HG03575 (cell line): ENCODE data around the gene CACNA1C.
"Not testable (repeated sequence)": the region's sequence is repeated elsewhere in the genome, so short reads cannot be mapped to it uniquely, and the experiment has no call there.

Source experiments
- ATAC-seq: cut with Tn5 transposase; IDR thresholded peaks from one replicate; pipeline ENCODE4 v1.9.1; 2021; ENCODE audit not compliant: unreplicated experiment, insufficient number of reproducible peaks, low FRiP score; ENCODE audit errors: extremely low read depth

Gene CACNA1C

DNA sequence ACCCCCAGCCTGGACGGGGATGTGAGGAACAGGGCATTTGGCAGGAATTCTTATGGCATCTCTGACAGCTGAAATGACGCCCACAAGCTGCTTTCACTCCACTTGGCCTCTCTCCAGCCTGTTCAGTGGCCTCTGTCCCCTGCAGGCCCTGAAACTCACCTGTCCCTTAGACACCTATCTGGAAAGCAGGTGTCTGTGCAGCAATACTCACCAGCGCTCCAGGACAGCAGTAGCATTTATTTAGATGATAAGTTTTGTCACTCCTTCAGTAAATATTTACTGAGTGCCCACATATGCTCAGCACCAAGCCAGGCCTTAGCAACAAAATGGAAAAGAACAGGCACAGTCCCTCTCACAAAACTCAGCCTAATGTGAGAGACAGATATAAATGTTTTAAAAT, 430.9 kb downstream of the CACNA1C start:
- no peak for ATAC-seq

DNA sequence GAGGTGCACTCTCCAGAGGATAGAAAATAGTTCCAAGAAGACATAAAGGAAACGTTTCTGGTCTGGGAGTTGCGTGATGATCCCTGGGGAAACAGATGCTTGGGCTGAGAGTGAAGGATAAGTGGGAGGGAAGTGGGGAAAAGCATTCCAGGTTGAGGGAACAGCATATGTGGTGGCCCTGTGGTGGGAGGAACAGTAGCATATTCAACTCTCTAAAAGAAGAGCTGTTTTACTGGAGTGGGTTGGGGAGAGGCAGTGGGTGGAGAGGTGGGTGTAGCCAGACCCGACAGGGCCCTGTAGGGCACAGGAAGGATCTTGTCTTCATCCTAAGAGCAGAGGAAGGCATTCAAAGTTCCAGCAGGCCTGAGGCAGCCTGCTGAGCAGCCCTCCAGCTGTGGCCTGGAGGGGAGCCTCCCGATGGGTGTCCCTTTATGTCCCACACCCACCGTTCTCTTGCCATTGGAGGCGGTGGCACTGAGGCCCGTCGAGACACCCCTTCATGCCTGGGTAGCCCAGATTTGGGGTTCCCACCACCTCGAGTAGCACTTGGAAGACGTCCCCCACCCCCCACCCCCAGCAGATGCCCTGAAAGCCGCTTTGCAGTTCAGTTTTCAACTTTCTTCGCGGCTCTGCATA, 431.5 kb downstream of the CACNA1C start:
- no peak for ATAC-seq

DNA sequence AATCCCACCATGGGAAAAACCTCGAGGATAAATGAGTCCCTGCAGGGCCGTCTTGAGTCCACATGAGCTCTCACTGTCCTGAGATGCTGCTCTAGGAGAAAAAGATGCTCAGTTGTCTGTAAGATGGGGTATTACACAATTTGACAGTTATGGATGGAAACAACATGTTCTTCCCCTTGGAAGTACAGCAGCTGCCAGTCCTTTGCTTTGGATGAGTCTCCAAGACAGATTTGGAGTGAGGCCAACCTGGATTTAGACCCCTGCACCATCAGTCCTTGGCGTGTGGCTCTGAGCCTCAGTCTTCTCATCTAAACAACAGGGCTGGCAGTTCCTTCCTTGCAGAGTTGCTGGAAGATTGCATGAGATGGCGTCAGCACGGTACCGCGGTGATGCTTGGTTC, 432.9 kb downstream of the CACNA1C start:
- ATAC-seq, result no peak

DNA sequence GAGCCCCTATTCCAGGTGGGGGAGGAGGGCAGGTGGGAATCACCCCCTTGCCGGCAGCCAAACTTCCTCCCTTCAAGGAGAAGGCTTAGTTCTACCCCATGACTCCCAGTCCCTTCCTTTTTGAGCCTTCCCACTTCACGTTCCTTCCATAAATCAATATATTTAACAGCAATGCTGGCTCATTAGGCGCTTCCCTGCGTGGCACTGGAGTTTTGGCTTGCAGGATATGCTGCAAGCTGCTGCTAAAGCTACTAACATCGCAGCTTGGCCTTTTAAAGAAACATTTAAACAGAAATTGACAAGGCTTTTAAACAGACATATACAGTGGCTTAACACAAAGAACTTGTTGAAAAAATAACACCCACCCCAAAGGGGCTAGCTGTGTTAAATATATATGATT, 434.0 kb downstream of the CACNA1C start:
- ATAC-seq, result no peak

DNA sequence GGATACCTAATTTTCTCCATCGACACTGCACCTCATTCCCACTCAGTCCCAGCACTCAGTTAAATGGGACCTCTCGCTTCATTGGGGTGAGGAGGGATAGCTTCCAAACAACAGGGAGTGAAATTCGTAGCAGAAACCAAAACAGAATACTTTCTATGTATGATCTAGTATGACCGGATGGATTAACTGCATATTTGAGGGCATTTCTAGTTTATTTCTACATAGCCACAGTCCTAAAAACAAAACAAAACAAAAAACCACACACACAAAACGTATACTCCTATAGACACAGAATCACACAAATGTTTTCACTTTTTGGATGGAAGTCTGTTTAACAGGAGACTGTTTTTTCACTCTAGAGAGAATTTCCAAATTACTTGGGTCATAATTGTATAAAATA, 434.5 kb downstream of the CACNA1C start:
- no peak for ATAC-seq

DNA sequence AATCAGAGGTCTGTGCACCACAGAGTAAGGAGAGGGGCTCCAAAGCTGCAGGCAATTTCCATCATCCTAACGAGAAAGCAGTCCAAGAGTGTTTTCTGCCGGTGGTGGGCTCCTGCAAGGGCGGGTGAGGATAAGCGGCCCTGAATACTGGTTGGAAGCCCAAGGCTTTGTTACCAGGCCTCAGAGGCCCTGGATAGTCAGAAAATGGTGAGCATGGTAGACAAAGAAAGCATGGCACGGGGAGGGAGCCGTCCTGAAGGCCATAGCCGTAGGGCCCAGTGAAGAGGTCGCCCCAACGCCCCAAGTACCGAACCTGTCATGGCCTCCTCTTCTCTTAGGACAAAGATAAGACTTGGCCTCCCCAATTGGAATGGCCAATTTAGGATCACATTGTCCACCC, 435.3 kb downstream of the CACNA1C start:
- ATAC-seq, result no peak

DNA sequence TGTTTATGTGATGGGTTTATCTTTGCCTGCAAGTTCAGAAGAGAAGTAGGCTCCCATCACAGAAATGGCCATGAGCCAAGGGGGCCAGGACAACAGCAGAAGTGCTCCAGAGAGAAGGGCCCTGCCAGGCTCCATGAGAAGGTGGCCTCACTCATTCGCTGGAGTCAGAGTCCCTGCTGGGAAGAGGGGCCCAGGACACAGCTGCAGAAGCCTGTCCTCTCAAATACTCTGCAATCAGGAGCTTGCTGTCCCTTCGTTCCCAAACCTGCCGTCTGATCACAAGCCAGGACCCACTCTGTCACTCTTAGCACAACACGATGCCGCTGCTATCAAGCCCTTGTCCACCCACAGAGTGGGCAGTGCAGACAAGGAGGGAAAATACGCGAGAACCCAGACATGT, 435.8 kb downstream of the CACNA1C start:
- no peak for ATAC-seq

DNA sequence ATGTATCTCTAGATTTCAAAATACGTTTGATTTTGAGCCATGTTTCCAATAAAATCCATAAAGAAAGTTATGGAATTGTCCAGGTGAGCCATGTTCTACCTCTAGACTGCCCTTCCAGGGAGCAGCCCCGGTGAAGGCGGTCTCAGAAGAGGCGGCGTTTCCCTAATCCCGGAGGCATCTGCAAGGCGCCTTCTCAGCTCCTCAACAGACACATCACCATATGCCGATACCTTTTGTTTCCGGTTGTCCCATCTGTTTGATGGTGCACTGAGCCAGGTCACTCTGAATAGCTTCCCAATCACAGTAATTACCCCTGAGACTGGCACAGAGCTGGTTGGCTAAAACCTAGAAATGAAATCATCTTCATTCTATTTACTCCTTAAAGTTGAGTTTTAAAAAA, 436.5 kb downstream of the CACNA1C start:
- ATAC-seq, result no peak

DNA sequence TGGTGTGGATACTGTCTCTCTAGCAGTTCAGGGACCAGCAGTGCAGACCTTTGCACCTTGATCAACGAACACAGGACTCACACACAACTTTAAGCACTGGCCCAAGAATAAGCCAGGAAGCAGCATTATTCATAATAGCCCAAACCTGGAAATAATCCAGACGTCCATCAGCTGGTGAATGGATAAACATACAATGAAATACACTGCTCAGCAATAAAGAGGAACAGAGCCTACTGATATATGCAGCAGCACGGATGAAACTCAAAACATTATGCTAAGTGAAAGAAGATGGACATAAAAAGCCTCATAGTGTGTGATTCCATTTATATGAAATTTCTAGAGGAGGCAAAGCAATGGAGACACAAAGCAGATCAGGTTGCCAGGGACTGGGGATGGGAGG, 438.0 kb downstream of the CACNA1C start:
- ATAC-seq, result no peak

DNA sequence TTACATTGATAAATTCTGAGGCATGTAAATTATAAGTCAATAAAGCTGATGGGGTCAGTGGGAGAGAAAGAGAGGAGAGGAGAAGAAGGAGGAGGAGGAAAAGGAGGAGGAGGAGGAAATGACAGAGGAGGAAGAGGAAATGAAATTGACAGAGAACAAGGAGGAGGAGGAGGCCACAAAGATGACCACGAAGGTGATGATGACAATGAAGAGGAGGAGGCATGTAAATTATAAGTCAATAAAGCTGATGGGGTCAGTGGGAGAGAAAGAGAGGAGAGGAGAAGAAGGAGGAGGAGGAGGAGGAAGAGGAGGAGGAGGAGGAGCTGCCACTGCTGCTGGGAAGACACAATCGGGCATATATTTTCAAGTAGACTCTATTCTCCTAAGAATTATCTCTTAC, 438.6 kb downstream of the CACNA1C start:
- not testable (repeated sequence) for ATAC-seq

DNA sequence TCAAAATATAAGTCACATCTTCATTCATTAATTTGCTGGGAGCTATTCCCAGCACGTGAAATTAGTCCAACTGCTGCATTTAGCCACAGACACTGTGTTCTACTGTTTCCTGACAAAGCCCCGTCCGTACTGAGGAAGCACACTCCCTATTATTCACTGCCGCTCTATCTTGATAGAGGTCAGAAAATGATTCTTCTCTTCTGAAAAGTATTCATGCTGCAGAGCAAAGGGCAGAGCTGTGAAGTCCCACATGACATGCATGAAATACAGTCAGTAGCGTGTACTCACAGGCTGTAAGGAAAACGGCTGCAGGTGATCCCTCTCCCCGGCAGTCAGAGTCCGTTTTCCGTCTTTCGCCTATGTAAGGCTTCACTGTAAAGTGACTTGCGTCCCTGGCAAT, 439.4 kb downstream of the CACNA1C start:
- ATAC-seq, result no peak

DNA sequence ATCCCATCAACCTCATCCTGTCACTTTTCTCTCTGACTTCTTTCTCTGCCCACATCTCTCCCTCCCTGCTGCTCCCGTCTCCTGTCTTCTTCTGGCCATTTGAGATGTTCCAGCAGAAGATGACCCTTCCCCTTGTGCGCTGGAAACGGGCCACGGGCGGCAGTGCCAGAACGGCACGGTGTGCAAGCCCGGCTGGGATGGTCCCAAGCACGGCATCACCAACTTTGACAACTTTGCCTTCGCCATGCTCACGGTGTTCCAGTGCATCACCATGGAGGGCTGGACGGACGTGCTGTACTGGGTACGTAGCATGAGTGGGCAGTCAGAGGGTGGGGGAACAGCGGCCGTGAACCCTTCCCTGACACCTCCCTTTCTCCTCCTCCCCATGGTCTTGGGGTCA, 440.3 kb downstream of the CACNA1C start:
- ATAC-seq, result no peak

DNA sequence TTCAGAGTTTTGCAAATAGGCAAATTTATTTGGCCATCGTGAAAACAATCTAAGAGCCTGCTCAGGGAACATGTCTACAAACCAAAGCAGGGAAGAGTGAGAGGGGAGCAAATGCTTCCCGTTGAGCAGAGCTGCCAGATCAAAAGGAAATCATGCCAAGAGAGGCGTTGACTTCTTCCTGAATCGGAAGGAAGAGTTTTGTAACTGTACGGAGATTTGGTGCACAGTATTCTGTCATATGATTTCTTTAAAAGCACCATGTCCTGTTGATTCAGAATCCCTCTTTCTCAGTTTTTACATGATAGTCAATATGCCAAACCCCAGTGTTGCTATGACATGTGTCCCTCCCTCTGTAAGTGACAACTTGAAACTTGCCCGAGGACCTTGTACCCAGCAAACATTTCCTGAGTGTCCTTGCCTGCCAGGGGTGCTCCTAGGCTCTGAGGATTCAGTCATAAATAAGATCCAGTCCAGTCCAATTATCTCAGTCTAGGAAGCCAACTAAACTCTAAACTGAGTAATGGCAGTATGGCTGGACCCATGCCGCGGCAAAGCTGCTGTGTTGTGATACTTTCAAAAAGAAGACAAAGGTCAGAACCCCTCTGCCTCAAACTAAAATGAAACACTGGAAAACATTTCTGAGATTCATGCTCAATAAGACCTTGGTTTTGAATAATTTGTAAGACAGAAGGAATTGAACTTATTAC, 441.9 kb downstream of the CACNA1C start:
- no peak for ATAC-seq

DNA sequence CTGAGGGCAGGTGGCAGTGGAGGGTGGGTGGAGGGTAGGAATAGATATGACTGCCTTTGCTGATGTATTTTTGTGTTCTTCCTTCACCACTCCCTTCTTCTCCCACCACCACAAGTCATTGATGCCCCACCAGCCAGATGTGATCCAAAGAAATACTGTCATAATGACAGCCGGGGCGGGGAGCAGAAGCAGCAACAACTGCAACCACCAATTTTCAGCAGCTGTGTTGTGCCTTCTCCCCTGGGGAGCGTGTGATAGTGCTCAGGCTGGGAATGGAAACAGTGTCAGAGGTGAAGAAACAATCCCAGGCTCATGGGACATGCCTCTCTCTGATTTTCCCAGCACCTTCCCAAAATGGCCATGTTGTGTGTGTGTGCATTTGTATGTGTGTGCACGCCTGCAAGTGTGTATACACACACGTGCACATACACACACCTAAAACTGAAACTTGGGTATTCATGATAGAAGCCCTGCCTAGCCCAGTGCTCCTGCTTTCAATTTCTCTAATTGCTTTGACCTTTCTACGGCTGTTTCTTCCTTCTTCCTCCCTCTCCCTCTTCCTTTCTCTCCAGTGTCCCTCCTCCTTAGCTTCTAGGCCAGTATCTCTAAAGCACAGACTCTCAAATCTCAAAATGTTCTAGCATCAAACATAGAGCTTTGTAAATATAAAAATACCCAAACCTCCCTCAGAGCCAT, 442.8 kb downstream of the CACNA1C start:
- no peak for ATAC-seq

DNA sequence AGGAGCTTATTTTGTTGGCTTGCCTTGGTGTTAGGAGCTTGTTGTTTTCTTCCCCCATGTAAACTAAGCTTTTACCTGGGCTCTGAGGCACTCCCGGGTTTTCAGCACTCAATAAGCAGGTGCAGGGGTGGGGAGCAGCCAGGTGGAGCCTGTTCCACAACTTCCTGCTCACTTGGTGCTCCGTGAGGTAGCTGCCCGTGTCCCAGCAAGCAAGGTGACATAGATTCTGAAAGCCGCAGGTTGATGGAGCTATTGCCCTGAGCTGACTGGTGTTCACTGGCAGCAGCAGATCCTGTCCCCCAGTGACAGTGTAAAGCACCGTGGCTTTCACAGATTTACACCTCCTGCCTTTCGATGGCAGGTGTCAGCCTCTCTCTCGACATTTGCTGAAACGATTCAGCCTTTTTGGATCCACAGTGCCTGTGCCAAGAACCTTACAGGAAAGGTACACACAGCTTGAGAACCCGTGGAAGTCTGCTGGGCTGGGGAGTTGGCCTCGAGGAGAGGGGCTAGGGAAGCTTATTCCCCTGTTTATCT, 446.2 kb downstream of the CACNA1C start:
- ATAC-seq, result no peak

DNA sequence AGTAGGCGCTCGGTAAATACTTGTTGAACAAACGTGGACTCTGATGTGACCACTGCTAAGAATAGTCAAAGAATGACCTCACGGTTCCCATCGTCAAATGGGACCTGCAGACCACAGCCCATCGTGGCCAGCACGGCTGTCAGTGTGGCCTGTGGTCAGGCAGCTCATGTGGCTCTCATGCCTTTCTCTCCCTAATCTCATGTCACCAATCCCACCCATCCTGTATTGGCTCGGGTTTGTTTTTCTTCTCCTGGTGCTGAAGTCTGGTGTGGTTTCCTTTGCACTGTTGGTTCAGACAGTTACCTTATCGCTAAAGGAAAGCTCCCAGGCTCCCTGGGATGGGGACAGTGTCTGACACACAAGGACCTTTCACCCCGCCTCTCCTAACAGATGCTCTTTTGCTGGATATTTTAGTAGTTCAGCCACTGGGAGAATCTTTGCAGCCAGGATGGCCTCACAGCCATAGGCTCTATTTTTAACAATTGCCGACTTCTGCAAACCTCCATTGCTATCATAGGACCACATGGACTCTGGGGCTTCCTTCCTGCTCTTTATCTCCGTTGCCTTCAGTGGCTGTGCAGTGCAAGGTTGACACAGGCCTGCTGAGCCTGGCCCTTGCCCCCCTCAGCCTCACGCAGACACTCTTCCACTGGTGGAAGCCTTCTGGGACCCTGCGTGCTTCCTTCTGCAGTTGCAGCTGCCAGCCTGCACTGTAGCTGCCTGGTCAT, 448.8 kb downstream of the CACNA1C start:
- no peak for ATAC-seq

DNA sequence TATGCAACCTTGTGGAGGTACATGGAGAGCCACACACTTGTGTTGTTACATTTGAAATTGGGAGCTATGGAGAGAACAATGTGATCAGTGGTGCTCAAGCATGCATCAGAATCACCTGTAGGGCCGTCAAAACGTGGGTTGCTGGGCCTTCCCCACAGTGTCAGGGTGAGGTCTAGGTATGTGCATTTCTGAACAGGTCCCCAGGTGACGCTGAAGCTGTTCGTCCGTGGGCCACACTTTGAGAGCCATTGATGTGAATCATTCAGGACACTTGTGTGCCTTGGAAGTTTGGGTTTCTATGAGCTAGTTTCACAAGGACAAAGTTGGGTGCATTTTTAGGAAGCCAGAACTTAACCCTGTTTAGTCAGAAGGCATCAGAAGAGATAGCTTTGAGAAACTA, 450.2 kb downstream of the CACNA1C start:
- ATAC-seq, result no peak

DNA sequence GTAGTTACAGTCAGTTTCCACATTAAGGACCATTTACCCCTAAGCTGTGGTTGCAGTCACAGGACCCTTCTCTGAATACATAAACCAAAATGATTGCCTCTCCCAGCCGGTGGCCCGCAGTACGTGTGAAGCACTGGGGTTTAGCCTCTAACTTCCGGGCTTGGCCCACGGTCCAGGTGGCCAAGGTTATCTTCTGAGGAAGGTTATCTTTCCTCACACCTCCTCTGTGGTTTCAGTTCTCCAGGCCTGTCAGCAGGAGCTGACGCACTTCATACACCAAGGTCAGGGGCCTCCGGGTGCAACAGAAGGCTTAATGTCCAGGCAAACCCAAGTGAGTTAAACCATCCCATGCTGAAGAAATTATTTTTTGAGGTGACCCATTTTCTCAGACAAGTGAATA, 451.0 kb downstream of the CACNA1C start:
- ATAC-seq, result no peak

DNA sequence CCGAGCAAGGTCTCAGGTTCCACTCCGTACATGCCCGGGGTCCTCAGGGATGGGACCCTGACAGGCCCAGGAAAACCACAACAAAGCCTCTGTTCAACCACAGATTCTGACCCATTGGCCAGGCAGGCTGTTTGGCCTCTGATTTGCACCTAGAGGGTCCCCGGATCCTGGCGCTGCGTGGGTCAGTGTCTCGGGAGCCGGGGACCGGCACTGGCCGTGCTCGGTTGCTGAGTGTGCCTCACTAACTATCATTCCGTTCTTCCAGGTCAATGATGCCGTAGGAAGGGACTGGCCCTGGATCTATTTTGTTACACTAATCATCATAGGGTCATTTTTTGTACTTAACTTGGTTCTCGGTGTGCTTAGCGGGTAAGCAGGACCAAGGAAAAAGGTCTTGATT, 451.8 kb downstream of the CACNA1C start:
- ATAC-seq, result no peak

DNA sequence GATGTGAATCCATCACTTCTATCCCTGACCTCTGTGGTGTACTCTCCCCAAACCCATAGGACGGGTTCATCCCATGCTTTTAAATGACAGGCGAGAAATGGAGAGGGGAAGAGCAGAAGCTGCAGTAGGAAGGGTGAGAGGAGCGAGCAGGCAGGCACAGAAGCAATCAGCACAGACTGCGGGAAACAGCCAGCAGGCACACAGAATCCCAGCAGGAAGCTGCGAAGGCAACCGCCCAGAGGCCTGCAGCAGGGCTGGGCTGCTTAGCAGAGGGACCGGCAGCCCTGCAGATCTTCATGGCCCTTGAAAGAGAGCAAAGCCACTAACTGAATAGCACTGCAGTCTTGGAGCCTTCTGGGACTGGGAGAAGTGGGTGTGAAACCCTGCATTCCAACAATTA, 455.0 kb downstream of the CACNA1C start:
- no peak for ATAC-seq
